HepG2 (cell line): ENCODE data around the gene MCM6. TPM values are rescaled to one million over a fixed set of nuclear protein-coding genes. Genes with fewer than 3 reads are reported as not detected.

Experiments
- ATAC-seq: fragments of 200-7000 bp; cut with Tn5 transposase; 3 replicates; pipeline ENCODE4 v1.9.1; 2020; ENCODE audit warnings: mild to moderate bottlenecking, moderate library complexity
- BruUV-seq: library from RNA; stranded (reverse); fragments of 400-500 nt; replicated peaks from 2 replicates; lab custom pipeline; 2021; lab: Mats Ljungman, UMichigan
- CTCF ChIA-PET: fragments of 300-600 bp; formaldehyde crosslinking; extraction: SDS; loops from one replicate; lab custom pipeline; 2021; ENCODE audit warnings: low total read pairs, inconsistent platforms, low intra/inter-chr PET ratio; lab: Yijun Ruan, JAX
- POLR2A ChIA-PET: fragments of 350-600 bp; sonication (Branson Sonifier 250); formaldehyde crosslinking; loops from one replicate; lab custom pipeline; 2020; ENCODE audit warnings: antibody characterized with exemption, inconsistent platforms; lab: Yijun Ruan, JAX
- DNase-seq: peaks from one replicate; pipeline ENCODE4 v3.0.0-alpha.2; 2015; ENCODE audit warnings: low spot score
- FAIRE-seq: peaks from 3 replicates; lab custom pipeline; 2011; peaks lifted over from hg19 to GRCh38; lab: Jason Lieb, UNC
- H2AFZ ChIP-seq: one replicate; pipeline ENCODE4 v1.6.1; 2011; ENCODE audit warnings: low read length, inconsistent platforms
- H3K27ac ChIP-seq: fragments of 300-600 bp; 3 replicates; pipeline ENCODE4 v1.8.0; 2011; ENCODE audit warnings: mixed run types, mild to moderate bottlenecking, mixed read lengths, low read length, inconsistent platforms; ENCODE audit not compliant: insufficient read depth; ENCODE audit errors: extremely low read length
- H3K27me3 ChIP-seq, 2 experiments: fragments of 200-600 bp in 1 of 2; 2 replicates in 1 of 2; 3 replicates in 1 of 2; pipeline versions ENCODE4 v1.6.0 to v1.8.0; 2011; ENCODE audit warnings: low read length in 2 of 2, mild to moderate bottlenecking in 2 of 2, moderate library complexity in 2 of 2, inconsistent platforms in 1 of 2; ENCODE audit not compliant: insufficient read depth in 2 of 2, control insufficient read depth in 1 of 2
- H3K36me3 ChIP-seq, 2 experiments: fragments of 200-600 bp in 1 of 2; replicated peaks in 1 of 2; 2 replicates in 1 of 2; 3 replicates in 1 of 2; pipeline versions ENCODE4 v1.5.1 to v1.8.0; 2011; ENCODE audit warnings: low read length in 2 of 2, inconsistent platforms in 1 of 2; ENCODE audit not compliant: insufficient read depth in 2 of 2, control insufficient read depth in 1 of 2
- H3K4me1 ChIP-seq: 2 replicates; pipeline ENCODE4 v1.5.1; 2012; ENCODE audit warnings: low read length, inconsistent platforms; ENCODE audit not compliant: insufficient read depth
- H3K4me2 ChIP-seq: 2 replicates; pipeline ENCODE4 v1.6.0; 2011; ENCODE audit warnings: low read depth, low read length, inconsistent platforms
- H3K4me3 ChIP-seq, 3 experiments: fragments of 200-600 bp in 1 of 3; sonication (generic), shearing (Covaris generic) in 1 of 3; replicated peaks in 1 of 3; 2 replicates each; pipeline ENCODE4 v1.5.1; 2011 to 2016; ENCODE audit warnings: low read length in 3 of 3, inconsistent platforms in 2 of 3, low read depth in 2 of 3, mild to moderate bottlenecking in 2 of 3, control low read depth in 1 of 3, mixed read lengths in 1 of 3; ENCODE audit not compliant: insufficient read depth in 1 of 3
- H3K79me2 ChIP-seq: one replicate; pipeline ENCODE4 v1.6.1; 2011; ENCODE audit warnings: low read length, inconsistent platforms; ENCODE audit not compliant: insufficient read depth
- H3K9ac ChIP-seq: 2 replicates; pipeline ENCODE4 v1.6.0; 2011; ENCODE audit warnings: mild to moderate bottlenecking, low read depth, low read length, inconsistent platforms; ENCODE audit not compliant: insufficient read depth
- H3K9me3 ChIP-seq: 2 replicates; pipeline ENCODE4 v1.5.1; 2012; ENCODE audit warnings: mild to moderate bottlenecking, low read length
- H4K20me1 ChIP-seq: 2 replicates; pipeline ENCODE4 v1.6.0; 2011; ENCODE audit warnings: inconsistent platforms, mild to moderate bottlenecking, low read length, moderate library complexity; ENCODE audit not compliant: insufficient read depth
- CTCF ChIP-seq: sonication (generic); formaldehyde crosslinking; IDR thresholded peaks from 2 replicates; pipeline ENCODE4 v1.5.0; 2020; ENCODE audit warnings: mild to moderate bottlenecking, missing genetic modification reagents, moderate library complexity
- HOXD1 ChIP-seq: sonication (generic); formaldehyde crosslinking; IDR thresholded peaks from 2 replicates; pipeline ENCODE4 v1.5.0; 2020; ENCODE audit warnings: missing genetic modification reagents
- KDM2A ChIP-seq: sonication (generic); formaldehyde crosslinking; IDR thresholded peaks from 2 replicates; pipeline ENCODE4 v1.4.0; 2020; ENCODE audit warnings: low read depth, missing genetic modification reagents, borderline replicate concordance
- SNAPC5 ChIP-seq: sonication (generic); formaldehyde crosslinking; IDR thresholded peaks from 2 replicates; pipeline ENCODE4 v1.8.1; 2023; ENCODE audit warnings: mild to moderate bottlenecking, missing genetic modification reagents, borderline replicate concordance
- XRCC5 ChIP-seq: fragments of 200-400 bp; formaldehyde crosslinking; optimal IDR thresholded peaks from 2 replicates; pipeline ENCODE3; 2017; ENCODE audit warnings: mild to moderate bottlenecking, low read length
- ZNF17 ChIP-seq: sonication (generic); formaldehyde crosslinking; IDR thresholded peaks from 2 replicates; pipeline ENCODE4 v1.5.0; 2020; ENCODE audit warnings: mild to moderate bottlenecking, missing genetic modification reagents
- ZNF30 ChIP-seq: sonication (generic); formaldehyde crosslinking; IDR thresholded peaks from 2 replicates; pipeline ENCODE4 v1.5.0; 2020; ENCODE audit warnings: mild to moderate bottlenecking, missing genetic modification reagents
- ZNF501 ChIP-seq: sonication (generic); formaldehyde crosslinking; IDR thresholded peaks from 2 replicates; pipeline ENCODE4 v1.5.1; 2020; ENCODE audit warnings: mild to moderate bottlenecking, moderate library complexity, missing genetic modification reagents
- WGBS: methylation state at CpG from one replicate; pipeline ENCODE4 v1.1.6; 2017; ENCODE audit warnings: low lambda C conversion rate; 5-methylcytosine and 5-hydroxymethylcytosine counted together
- in situ Hi-C: cut with HindIII; loops from 2 replicates; pipeline ENCODE4 v1.10.0; 2017; ENCODE audit warnings: low pct_unique_long_range_greater_than_20kb; ENCODE audit not compliant: extremely low pct_ligation_motif_present
- intact Hi-C: fragments of 100-400 bp; cut with micrococcal nuclease; formaldehyde crosslinking; loops from one replicate; pipeline ENCODE4 v1.10.0; 2022; ENCODE audit not compliant: unreplicated experiment
- polyA plus RNA-seq, 8 experiments: library from polyadenylated mRNA; depleted of rRNA in 3 of 8; stranded (reverse) in 7 of 8; unstranded in 1 of 8; fragments of >200 nt; fragmentation: Illumina TruSeq in 4 of 8; extraction: Trizol in 4 of 8; gene quantifications; 2 replicates each; pipeline versions ENCODE4 v1.2.1 to v1.2.3, GENCODE V29; 2011 to 2016; ENCODE audit warnings: low read depth in 4 of 8, missing spikeins in 1 of 8, mixed read lengths in 1 of 8; ENCODE audit not compliant: insufficient read depth in 1 of 8
- total RNA-seq, 5 experiments: library from RNA; depleted of rRNA; stranded (reverse); fragments of >200 nt; fragmentation: Illumina TruSeq; extraction: Trizol; gene quantifications; 2 replicates each; pipeline ENCODE4 v1.2.3, GENCODE V29; 2016; ENCODE audit warnings: low read depth in 1 of 5

Gene MCM6
- total and polyA plus RNA-seq, 2 of the 13 experiments (the other 11 are each of a cell fraction or from before 2014, with no cell fraction given): 9.7 to 18.7 TPM

GRCh38 chr2:135798762-135799161 lies 77.5 kb downstream of the MCM6 start:
- ATAC-seq (peak; percentile 57), DNase-seq (no peak), FAIRE-seq (no peak)
- CTCF ChIA-PET: interaction anchor here (1.4 kb wide), 1 partner anchor 810 kb away, joined by 3 read pairs; no protein-coding TSS in a partner anchor
- H3K4me1 ChIP-seq: no peaks in the 10 kb centered on the region
- 11% methylated on average over 4 of the region's 4 CpGs for WGBS
- H3K9ac ChIP-seq: no peak overlapping the region
- in situ Hi-C loops: loop anchor here (10.0 kb wide), 1 partner anchor 804 kb away; no protein-coding TSS in a partner anchor
- intact Hi-C loops: no loop called here
- POLR2A ChIA-PET: no interaction called here
- no peak overlapping the region for H2AFZ ChIP-seq
- H3K4me2 ChIP-seq: no peak overlapping the region
- peaks cover 30% of the 10 kb centered on the region for H3K9me3 ChIP-seq
- H3K4me3 ChIP-seq: no peak overlapping the region
- H3K27ac ChIP-seq: no peak overlapping the region
- no peaks in the 10 kb centered on the region for H3K79me2 ChIP-seq
- no peaks in the 10 kb centered on the region for H3K27me3 ChIP-seq
- no TSS peak for BruUV-seq
- TF ChIP-seq ZNF17 (CRISPR knock-in tag) (no peak), CTCF (CRISPR knock-in tag) (0 out of 2 replicates have a peak, but pooled peaks have one; percentile 7), ZNF501 (CRISPR knock-in tag) (no peak)
- no peaks in the 10 kb centered on the region for H4K20me1 ChIP-seq
- H3K36me3 ChIP-seq: no peaks in the 10 kb centered on the region

GRCh38 chr2:135798275-135798705 lies 78.0 kb downstream of the MCM6 start:
- peak; percentile 18 for ATAC-seq
- Histone ChIP-seq H3K79me2 (no peaks in the 10 kb centered on the region), H3K36me3 (no peaks in the 10 kb centered on the region), H3K4me2 (no peak overlapping the region), H3K4me1 (no peaks in the 10 kb centered on the region), H3K4me3 (no peak overlapping the region), H3K9ac (no peak overlapping the region), H3K9me3 (peaks cover 30% of the 10 kb centered on the region), H3K27me3 (no peaks in the 10 kb centered on the region), H3K27ac (no peak overlapping the region), H2AFZ (no peak overlapping the region), H4K20me1 (no peaks in the 10 kb centered on the region)
- ChIA-PET CTCF (interaction anchor here (1.4 to 1.8 kb wide), 2 partner anchors 809 kb away, joined by 3 to 13 read pairs; no protein-coding TSS in a partner anchor), POLR2A (no interaction called here)
- WGBS: 58% methylated on average over 4 of the region's 5 CpGs
- BruUV-seq: no TSS peak
- intact Hi-C loops (no loop called here), in situ Hi-C loops (loop anchor here (10.0 kb wide), 1 partner anchor 803 kb away; no protein-coding TSS in a partner anchor)
- TF ChIP-seq HOXD1 (no peak), SNAPC5 (CRISPR knock-in tag) (no peak), XRCC5 (peak; percentile 15), ZNF30 (no peak), KDM2A (CRISPR knock-in tag) (no peak)
- no peak for FAIRE-seq
- no peak for DNase-seq
